Fibroblast of mammary gland (primary cell): ENCODE data around the gene IMMT.

ENCODE experiments used
- DNase-seq: peaks from one replicate; pipeline ENCODE4 v3.0.0-alpha.2; 2010; ENCODE audit warnings: low read depth
- H3K4me3 ChIP-seq: 2 replicates; pipeline ENCODE4 v1.5.1; 2011; ENCODE audit warnings: low read depth, mild to moderate bottlenecking, low read length, moderate library complexity; ENCODE audit not compliant: control insufficient read depth
- TF ChIP-seq, protein P1 (sequence below): conservative IDR thresholded peaks from 2 replicates; pipeline ENCODE4 v1.5.1; 2011; ENCODE audit warnings: low read depth, low read length, inconsistent platforms; ENCODE audit not compliant: control insufficient read depth, insufficient read depth

Gene IMMT

GRCh38 chr2:86239326-86239725 is 44.1 kb upstream of the IMMT start:
- TF ChIP-seq, protein P1, sequence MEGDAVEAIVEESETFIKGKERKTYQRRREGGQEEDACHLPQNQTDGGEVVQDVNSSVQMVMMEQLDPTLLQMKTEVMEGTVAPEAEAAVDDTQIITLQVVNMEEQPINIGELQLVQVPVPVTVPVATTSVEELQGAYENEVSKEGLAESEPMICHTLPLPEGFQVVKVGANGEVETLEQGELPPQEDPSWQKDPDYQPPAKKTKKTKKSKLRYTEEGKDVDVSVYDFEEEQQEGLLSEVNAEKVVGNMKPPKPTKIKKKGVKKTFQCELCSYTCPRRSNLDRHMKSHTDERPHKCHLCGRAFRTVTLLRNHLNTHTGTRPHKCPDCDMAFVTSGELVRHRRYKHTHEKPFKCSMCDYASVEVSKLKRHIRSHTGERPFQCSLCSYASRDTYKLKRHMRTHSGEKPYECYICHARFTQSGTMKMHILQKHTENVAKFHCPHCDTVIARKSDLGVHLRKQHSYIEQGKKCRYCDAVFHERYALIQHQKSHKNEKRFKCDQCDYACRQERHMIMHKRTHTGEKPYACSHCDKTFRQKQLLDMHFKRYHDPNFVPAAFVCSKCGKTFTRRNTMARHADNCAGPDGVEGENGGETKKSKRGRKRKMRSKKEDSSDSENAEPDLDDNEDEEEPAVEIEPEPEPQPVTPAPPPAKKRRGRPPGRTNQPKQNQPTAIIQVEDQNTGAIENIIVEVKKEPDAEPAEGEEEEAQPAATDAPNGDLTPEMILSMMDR, result no peak
- no peak overlapping the region for H3K4me3 ChIP-seq
- no peak for DNase-seq

- no peak overlapping the region for H3K4me3 ChIP-seq
- TF ChIP-seq, protein P1, result no peak
- no peak for DNase-seq
Measured at GRCh38 chr2:86238354-86238753, 43.1 kb upstream of the IMMT start.

DNA sequence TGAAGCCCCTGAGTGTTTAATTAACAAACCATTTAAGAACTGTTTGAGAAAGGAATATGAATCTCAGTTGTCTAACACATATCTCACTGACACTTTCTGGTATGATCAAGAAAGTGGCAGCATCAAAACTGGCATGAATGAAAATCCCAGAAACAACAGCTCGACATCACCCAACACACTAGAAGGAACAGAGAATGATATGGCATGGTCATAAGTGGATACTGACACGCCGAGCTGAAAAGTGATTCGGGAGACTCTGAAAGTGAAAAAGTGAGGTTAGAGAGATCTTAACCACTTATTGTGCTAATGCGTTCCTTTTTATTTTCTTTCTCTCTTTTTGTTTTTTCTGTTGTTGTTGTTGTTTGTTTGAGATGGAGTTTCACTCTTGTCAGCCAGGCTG is 41.9 kb upstream of the IMMT start:
- TF ChIP-seq, protein P1, result no peak
- DNase-seq, result no peak
- no peak overlapping the region for H3K4me3 ChIP-seq

DNA sequence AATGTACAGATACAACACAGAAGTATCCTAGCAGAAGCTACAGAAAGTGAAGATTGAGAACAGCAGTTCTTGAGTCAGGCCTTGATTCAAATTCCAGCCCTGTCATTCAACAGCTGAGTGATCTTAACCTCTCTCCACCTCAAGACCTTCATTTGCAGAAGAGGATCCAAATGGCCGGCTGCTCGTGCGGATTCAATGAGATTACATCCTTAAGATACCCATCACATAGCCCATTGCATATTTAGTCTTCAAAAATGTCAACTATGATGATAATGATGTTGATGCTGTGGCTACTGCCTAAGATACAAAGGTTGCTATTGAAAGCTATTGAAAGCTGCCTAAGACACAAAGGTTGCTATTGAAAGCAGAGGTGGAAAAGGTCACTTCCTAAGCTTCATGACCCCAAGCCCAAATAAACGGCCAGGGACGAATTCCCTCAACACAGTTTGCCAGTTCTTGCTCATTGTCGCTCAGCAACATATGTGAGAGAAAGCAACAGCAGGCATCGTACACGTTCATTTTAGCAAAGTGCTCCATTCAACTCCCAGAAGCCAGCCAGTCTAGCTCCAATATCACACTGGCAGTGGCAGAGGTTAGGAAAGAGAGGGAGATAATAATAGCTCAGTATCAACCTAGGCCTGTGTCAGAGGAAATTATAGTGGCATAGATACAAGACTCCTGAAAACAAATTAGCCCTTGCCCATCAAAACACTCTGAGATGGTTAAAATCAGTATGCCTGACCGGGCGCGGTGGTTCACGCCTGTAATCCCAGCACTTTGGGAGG is 40.1 kb upstream of the IMMT start:
- no peak for DNase-seq
- H3K4me3 ChIP-seq, result no peak overlapping the region
- TF ChIP-seq, protein P1, result no peak

DNA sequence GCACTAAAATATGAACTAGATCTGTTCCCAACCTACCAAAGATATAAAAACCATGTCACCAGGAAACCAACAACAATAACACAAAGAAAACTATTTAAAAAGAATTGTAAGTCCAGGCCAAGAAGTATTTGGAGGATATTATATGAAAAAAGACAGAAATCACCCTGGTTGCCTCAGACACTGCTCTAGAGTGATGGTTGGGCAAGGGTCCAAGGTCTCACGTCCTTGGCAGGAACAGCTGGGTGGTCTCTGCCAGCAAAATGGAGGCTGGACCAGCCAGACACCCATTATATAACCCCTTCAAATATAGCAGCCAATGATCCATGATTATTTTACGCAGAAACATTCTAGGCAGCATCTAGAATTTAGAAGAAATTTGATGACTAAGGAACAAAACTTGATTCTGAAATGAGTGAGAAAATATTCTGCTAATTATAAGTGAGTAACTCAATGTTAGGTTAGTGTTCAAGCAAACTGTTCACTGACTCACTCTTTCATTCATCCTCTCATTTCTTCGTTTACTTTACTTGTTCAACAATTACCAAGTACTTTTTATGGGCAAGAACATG is 39.4 kb upstream of the IMMT start:
- no peak for DNase-seq
- TF ChIP-seq, protein P1, result no peak
- no peak overlapping the region for H3K4me3 ChIP-seq

DNA sequence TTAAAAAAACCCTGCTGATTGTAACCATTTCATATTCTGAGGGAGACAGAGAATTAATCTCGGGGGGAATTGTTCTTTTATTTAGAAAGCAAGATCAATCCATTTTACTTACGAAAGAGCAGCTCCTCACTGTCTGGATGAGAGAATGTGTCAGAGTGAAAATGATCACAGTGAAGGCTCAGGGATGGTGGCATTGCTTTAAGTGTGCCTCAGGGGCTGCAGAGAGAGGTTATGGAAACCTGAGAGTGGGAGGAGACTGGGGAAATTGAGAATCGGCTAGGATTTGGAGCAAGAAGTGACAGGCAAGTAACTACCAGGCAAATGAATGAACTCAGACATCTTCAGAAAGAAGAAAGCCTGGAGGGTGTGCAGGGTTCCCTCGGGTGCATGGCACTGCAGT is 38.2 kb upstream of the IMMT start:
- no peak overlapping the region for H3K4me3 ChIP-seq
- TF ChIP-seq, protein P1, result no peak
- no peak for DNase-seq
